ENCODE results near the gene PDE1A. TPM values are rescaled to one million over a fixed set of nuclear protein-coding genes. Genes with fewer than 3 reads are reported as not detected.

The PDE1A gene
- polyA plus RNA-seq, 1 experiment = 4.3 TPM

DNA sequence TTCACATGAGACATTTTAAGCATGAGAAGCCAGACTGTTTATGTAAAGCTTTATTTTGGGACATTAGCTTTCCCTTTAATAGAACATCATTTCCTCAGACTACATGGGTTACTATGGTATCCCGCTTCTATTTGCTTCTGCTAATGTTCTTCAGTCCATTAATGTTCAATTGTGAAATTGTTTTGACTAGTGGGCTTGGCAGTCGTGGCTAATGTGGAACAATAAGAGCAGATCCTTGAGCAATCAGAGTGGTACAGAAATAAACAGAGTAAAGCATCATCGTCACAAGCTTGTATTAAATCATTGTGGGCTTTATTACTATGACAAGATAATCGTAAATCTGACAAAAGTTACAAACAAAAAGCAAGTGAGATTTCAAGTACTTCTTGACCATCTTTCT is 60.2 kb downstream of the PDE1A start:
- POLR2A ChIA-PET = interaction anchor here (0.7 kb wide), 1 partner anchor 300 kb away, joined by 3 read pairs; no protein-coding TSS in a partner anchor

DNA sequence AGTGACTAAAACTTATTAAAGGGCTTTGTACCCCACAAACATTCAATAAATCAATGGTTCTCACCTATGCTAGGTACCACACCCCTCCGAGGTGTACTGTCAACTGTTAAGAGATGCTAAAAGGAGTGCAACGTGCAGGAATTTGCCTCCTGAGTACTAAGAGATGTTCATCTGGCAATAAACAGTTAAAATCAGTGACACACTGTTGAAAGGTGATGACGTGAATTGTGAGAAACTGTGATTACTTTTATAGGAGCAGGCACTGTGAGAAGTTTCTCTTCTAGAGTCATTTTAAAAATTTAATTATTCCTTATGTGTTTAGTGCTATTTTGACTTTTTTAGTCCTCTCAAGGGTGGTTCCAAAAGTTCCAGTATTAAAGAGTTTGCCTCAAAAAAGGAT is 61.0 kb downstream of the PDE1A start:
- H3K27me3 ChIP-seq (ENCODE audit: control insufficient read depth, insufficient read depth, low read length) = no peaks in the 10 kb centered on the region
- TF ChIP-seq, protein P1, sequence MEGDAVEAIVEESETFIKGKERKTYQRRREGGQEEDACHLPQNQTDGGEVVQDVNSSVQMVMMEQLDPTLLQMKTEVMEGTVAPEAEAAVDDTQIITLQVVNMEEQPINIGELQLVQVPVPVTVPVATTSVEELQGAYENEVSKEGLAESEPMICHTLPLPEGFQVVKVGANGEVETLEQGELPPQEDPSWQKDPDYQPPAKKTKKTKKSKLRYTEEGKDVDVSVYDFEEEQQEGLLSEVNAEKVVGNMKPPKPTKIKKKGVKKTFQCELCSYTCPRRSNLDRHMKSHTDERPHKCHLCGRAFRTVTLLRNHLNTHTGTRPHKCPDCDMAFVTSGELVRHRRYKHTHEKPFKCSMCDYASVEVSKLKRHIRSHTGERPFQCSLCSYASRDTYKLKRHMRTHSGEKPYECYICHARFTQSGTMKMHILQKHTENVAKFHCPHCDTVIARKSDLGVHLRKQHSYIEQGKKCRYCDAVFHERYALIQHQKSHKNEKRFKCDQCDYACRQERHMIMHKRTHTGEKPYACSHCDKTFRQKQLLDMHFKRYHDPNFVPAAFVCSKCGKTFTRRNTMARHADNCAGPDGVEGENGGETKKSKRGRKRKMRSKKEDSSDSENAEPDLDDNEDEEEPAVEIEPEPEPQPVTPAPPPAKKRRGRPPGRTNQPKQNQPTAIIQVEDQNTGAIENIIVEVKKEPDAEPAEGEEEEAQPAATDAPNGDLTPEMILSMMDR (IDR thresholded peaks at IDR 0.05; ENCODE audit: low read depth, low read length) = no peak
- ChIA-PET CTCF (interaction anchor here (0.7 kb wide), 1 partner anchor 16 kb away, joined by 3 read pairs; no protein-coding TSS in a partner anchor), POLR2A (no interaction called here)
- H3K9me3 ChIP-seq (ENCODE audit: control insufficient read depth, insufficient read depth, low read length) = no peaks in the 10 kb centered on the region
- no peak overlapping the region for H3K4me3 ChIP-seq (ENCODE audit: low read depth, low read length)
- no peak for DNase-seq (ENCODE audit: low read depth, low spot score)
- no peak overlapping the region for H3K27ac ChIP-seq (ENCODE audit: low read depth, low read length)

More for the DNA sequence above, 60.2 kb downstream of the PDE1A start:
- TF ChIP-seq, protein P1 (IDR thresholded peaks at IDR 0.05; ENCODE audit: low read depth, low read length) = no peak
- Histone ChIP-seq H3K27ac (ENCODE audit: low read depth, low read length) (no peak overlapping the region), H3K9me3 (ENCODE audit: control insufficient read depth, insufficient read depth, low read length) (no peaks in the 10 kb centered on the region), H3K4me3 (ENCODE audit: low read depth, low read length) (no peak overlapping the region), H3K27me3 (ENCODE audit: control insufficient read depth, insufficient read depth, low read length) (no peaks in the 10 kb centered on the region)
- CTCF ChIA-PET = interaction anchor here (0.7 to 1.2 kb wide), 2 partner anchors 15 to 283 kb away, joined by 3 to 5 read pairs; no protein-coding TSS in a partner anchor
- DNase-seq (ENCODE audit: low read depth, low spot score) = peak; percentile 21

DNA sequence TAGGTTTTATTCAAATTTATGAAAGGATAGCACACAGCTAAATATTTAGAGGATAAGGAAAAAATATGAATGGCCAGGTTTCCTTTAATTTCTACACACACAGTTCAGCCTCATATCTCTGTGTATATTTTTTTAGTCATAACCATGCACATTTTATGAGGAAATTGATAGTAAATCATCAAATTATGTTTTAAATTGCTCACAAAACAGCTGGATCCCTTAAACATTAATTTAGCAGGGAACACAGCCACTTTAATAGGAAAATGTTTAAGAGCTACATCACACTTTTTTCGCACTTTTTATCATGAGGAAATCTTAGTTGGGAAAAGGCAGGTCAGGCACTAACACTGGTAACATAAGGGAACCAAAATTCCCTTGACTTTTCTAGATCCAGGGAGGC is 65.4 kb downstream of the PDE1A start:
- H3K9me3 ChIP-seq (ENCODE audit: control insufficient read depth, insufficient read depth, low read length) = no peaks in the 10 kb centered on the region
- TF ChIP-seq, protein P1 (IDR thresholded peaks at IDR 0.05; ENCODE audit: low read depth, low read length) = no peak
- H3K4me3 ChIP-seq (ENCODE audit: low read depth, low read length) = no peak overlapping the region
- ChIA-PET POLR2A (no interaction called here), CTCF (interaction anchor here (0.8 kb wide), 1 partner anchor 9 kb away, joined by 3 read pairs; no protein-coding TSS in a partner anchor)
- H3K27me3 ChIP-seq (ENCODE audit: control insufficient read depth, insufficient read depth, low read length) = no peaks in the 10 kb centered on the region
- DNase-seq (ENCODE audit: low read depth, low spot score) = no peak
- H3K27ac ChIP-seq (ENCODE audit: low read depth, low read length) = no peak overlapping the region

DNA sequence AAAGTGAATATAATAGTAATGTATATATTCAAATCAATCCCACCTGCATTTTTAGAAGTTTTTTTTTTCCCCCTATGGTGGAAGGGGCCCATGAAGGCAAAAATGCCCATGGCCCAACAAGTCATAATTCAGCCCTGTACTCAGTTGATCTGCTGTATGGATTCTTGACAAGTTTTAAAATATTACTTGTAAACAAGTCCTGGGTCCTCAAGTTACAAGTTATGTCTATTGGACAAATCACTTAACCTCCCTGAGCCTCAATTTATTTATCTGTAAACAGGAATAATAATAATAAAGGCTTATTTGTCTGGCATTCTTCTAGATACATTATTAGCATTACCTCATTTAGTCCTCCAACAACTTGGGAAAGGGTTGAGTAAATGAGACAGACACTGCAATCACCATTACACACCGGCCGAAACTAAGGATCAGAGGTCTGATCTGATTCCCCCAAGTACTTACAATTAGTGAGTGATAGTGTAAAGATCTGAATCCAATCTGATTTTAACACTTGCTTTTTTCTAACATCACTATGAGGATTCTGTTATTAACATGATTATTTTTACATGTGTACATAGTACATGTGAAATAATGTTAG is 66.1 kb downstream of the PDE1A start:
- POLR2A ChIA-PET = no interaction called here
- H3K27ac ChIP-seq (ENCODE audit: low read depth, low read length) = no peak overlapping the region
- TF ChIP-seq, protein P1 (IDR thresholded peaks at IDR 0.05; ENCODE audit: low read depth, low read length) = no peak
- CTCF ChIA-PET = interaction anchor here (0.8 kb wide), 1 partner anchor 10 kb away, joined by 3 read pairs; no protein-coding TSS in a partner anchor
- no peaks in the 10 kb centered on the region for H3K9me3 ChIP-seq (ENCODE audit: control insufficient read depth, insufficient read depth, low read length)
- DNase-seq (ENCODE audit: low read depth, low spot score) = no peak
- no peak overlapping the region for H3K4me3 ChIP-seq (ENCODE audit: low read depth, low read length)
- no peaks in the 10 kb centered on the region for H3K27me3 ChIP-seq (ENCODE audit: control insufficient read depth, insufficient read depth, low read length)

DNA sequence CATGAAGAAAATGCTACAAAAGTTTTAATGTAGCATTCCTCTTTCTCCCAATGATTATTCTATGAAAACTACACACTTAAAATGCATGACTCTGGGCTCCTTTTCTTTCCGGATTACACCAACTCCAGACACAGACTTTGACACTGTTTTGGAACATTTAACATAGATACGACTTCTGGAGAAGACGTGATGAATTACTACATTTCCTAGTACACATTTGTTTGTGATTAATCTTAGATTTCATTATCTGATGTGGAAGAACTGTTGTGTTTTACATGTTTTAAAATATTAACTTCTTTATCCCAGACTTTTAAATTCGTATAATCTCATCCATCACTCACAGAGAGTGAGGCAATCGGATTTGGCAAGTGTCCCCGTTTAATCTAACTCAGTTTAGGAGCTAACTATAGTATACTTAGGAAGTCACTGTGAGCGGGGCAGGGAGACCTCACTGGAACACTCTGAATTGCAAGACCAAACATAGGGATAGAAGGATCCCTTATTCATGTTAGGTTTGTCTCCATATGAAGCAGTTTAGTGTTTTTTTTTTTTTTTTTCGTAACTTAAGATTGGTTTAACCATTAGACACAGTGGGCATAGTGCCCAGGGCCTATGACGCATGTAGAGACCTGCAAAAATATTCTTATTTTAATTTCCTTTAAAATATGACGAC is 66.7 kb downstream of the PDE1A start:
- TF ChIP-seq, protein P1 (IDR thresholded peaks at IDR 0.05; ENCODE audit: low read depth, low read length) = no peak
- peak; percentile 34 for DNase-seq (ENCODE audit: low read depth, low spot score)

More for the DNA sequence above, 66.7 kb downstream of the PDE1A start:
- ChIA-PET POLR2A (no interaction called here), CTCF (interaction anchor here (0.7 kb wide), 1 partner anchor 173 kb away, joined by 4 read pairs; no protein-coding TSS in a partner anchor)
- H3K27ac ChIP-seq (ENCODE audit: low read depth, low read length) = no peak overlapping the region
- no peak overlapping the region for H3K4me3 ChIP-seq (ENCODE audit: low read depth, low read length)
- no peaks in the 10 kb centered on the region for H3K27me3 ChIP-seq (ENCODE audit: control insufficient read depth, insufficient read depth, low read length)
- no peaks in the 10 kb centered on the region for H3K9me3 ChIP-seq (ENCODE audit: control insufficient read depth, insufficient read depth, low read length)

Data from AG04450 (cell line).